Endothelial cell of umbilical vein (primary cell): Measurements from ENCODE around the gene BUD13. TPM values are rescaled to one million over a fixed set of nuclear protein-coding genes. Genes with fewer than 3 reads are reported as not detected.

Source experiments
- BruUV-seq: library from RNA; stranded (reverse); fragments of 400-500 nt; replicated peaks from 2 replicates; lab custom pipeline; 2021; lab: Mats Ljungman, UMichigan
- CTCF ChIA-PET: fragments of 300-600, 350-600 bp; sonication (Branson Sonifier 250); formaldehyde crosslinking; loops from one replicate; lab custom pipeline; 2021; ENCODE audit warnings: antibody characterized with exemption, inconsistent platforms; lab: Charles Lee
- POLR2A ChIA-PET: fragments of 300-600, 350-600 bp; sonication (Branson Sonifier 250); formaldehyde crosslinking; loops from one replicate; lab custom pipeline; 2021; ENCODE audit warnings: antibody characterized with exemption, inconsistent platforms; lab: Charles Lee
- DNase-seq: peaks from one replicate; pipeline ENCODE4 v3.0.0-alpha.2; 2011; ENCODE audit warnings: low read depth, low spot score
- FAIRE-seq: peaks from 2 replicates; lab custom pipeline; 2011; peaks lifted over from hg19 to GRCh38; lab: Jason Lieb, UNC
- H2AFZ ChIP-seq: 2 replicates; pipeline ENCODE4 v1.6.0; 2012; ENCODE audit warnings: low read depth, low read length, control low read depth, inconsistent platforms
- H3K27ac ChIP-seq: 2 replicates; pipeline ENCODE4 v1.5.1; 2011; ENCODE audit warnings: low read depth, mild to moderate bottlenecking, control low read depth, low read length, moderate library complexity; ENCODE audit not compliant: insufficient read depth
- H3K27me3 ChIP-seq, 2 experiments: 2 replicates each; pipeline versions ENCODE4 v1.6.0 to v1.6.1; 2011; ENCODE audit warnings: low read length in 2 of 2, mixed read lengths in 1 of 2; ENCODE audit not compliant: control insufficient read depth in 2 of 2, insufficient read depth in 2 of 2
- H3K36me3 ChIP-seq, 2 experiments: 2 replicates in 1 of 2; 3 replicates in 1 of 2; pipeline ENCODE4 v1.5.1; 2011; ENCODE audit warnings: low read length in 2 of 2, mild to moderate bottlenecking in 1 of 2, moderate library complexity in 1 of 2; ENCODE audit not compliant: control insufficient read depth in 2 of 2, insufficient read depth in 2 of 2; ENCODE audit errors: extremely low read depth in 1 of 2
- H3K4me1 ChIP-seq: 3 replicates; pipeline ENCODE4 v1.5.1; 2011; ENCODE audit warnings: mild to moderate bottlenecking, low read length; ENCODE audit not compliant: control insufficient read depth, insufficient read depth; ENCODE audit errors: extremely low read depth
- H3K4me2 ChIP-seq: 2 replicates; pipeline ENCODE4 v1.6.1; 2011; ENCODE audit warnings: low read length, control low read depth, mixed read lengths; ENCODE audit not compliant: insufficient read depth
- H3K4me3 ChIP-seq, 3 experiments: fragments of 200-600 bp in 1 of 3; sonication (generic), shearing (Covaris generic) in 1 of 3; replicated peaks in 1 of 3; 2 replicates each; pipeline ENCODE4 v1.5.1; 2011 to 2016; ENCODE audit warnings: control low read depth in 3 of 3, low read length in 3 of 3, mild to moderate bottlenecking in 2 of 3, inconsistent platforms in 1 of 3, low read depth in 1 of 3, moderate library complexity in 1 of 3; ENCODE audit not compliant: insufficient read depth in 1 of 3
- H3K79me2 ChIP-seq: 2 replicates; pipeline ENCODE4 v1.6.0; 2012; ENCODE audit warnings: low read length, inconsistent platforms; ENCODE audit not compliant: control insufficient read depth, insufficient read depth
- H3K9ac ChIP-seq: replicated peaks from 2 replicates; pipeline ENCODE3; 2011; ENCODE audit warnings: low read length, control low read depth; ENCODE audit not compliant: insufficient read depth; ENCODE audit errors: extremely low read depth
- H3K9me1 ChIP-seq: replicated peaks from 3 replicates; pipeline ENCODE4 v1.6.0; 2011; ENCODE audit warnings: mild to moderate bottlenecking, low read length; ENCODE audit not compliant: control insufficient read depth, insufficient read depth; ENCODE audit errors: extremely low read depth
- H3K9me3 ChIP-seq: replicated peaks from 2 replicates; pipeline ENCODE4 v1.5.1; 2012; ENCODE audit warnings: low read length, inconsistent platforms; ENCODE audit not compliant: control insufficient read depth, insufficient read depth
- H4K20me1 ChIP-seq: replicated peaks from 2 replicates; pipeline ENCODE3; 2011; ENCODE audit warnings: mild to moderate bottlenecking, low read length; ENCODE audit not compliant: control insufficient read depth, insufficient read depth; ENCODE audit errors: extremely low read depth
- EZH2 ChIP-seq: IDR thresholded peaks from 2 replicates; pipeline ENCODE4 v1.6.1; 2012; ENCODE audit warnings: borderline replicate concordance, low read depth, mild to moderate bottlenecking, moderate library complexity, low read length, inconsistent platforms; ENCODE audit not compliant: severe bottlenecking
- FOS ChIP-seq: IDR thresholded peaks from 2 replicates; pipeline ENCODE4 v1.6.1; 2011; ENCODE audit warnings: mild to moderate bottlenecking, low read length, moderate library complexity, borderline replicate concordance; ENCODE audit not compliant: insufficient read depth
- GATA2 ChIP-seq: IDR thresholded peaks from 2 replicates; pipeline ENCODE4 v1.7.0; 2011; ENCODE audit warnings: low read depth, mild to moderate bottlenecking, moderate library complexity, mixed read lengths, low read length; ENCODE audit not compliant: insufficient read length, insufficient read depth
- JUN ChIP-seq: IDR thresholded peaks from 2 replicates; pipeline ENCODE4 v1.6.1; 2011; ENCODE audit warnings: borderline replicate concordance, low read depth; ENCODE audit not compliant: insufficient read length, insufficient read depth
- MYC ChIP-seq: IDR thresholded peaks from one replicate; pipeline ENCODE4 v1.6.1; 2011; ENCODE audit warnings: mild to moderate bottlenecking, low read depth, low read length
- POLR2A ChIP-seq: IDR thresholded peaks from 2 replicates; pipeline ENCODE4 v1.6.1; 2012; ENCODE audit warnings: low read depth, mild to moderate bottlenecking, control low read depth, low read length
- POLR2AphosphoS5 ChIP-seq: IDR thresholded peaks from 2 replicates; pipeline ENCODE4 v1.6.1; 2012; ENCODE audit warnings: low read depth, mild to moderate bottlenecking, control low read depth, low read length, moderate library complexity; ENCODE audit not compliant: insufficient read depth
- dilution Hi-C: fragments of 300-500 bp; cut with MboI; formaldehyde crosslinking; loops from one replicate; pipeline ENCODE4 v1.15.0; 2019; ENCODE audit warnings: low sequenced_read_pairs; ENCODE audit not compliant: extremely low pct_ligation_motif_present
- intact Hi-C: fragments of 100-400 bp; cut with micrococcal nuclease; formaldehyde crosslinking; loops from one replicate; pipeline ENCODE4 v1.10.0; 2022
- polyA plus RNA-seq, 4 experiments: library from polyadenylated mRNA; depleted of rRNA in 3 of 4; stranded (reverse) in 3 of 4; unstranded in 1 of 4; fragments of >200 nt; gene quantifications; 2 replicates each; pipeline versions ENCODE4 v1.2.1 to v1.2.3, GENCODE V29; 2011 to 2012; ENCODE audit warnings: missing spikeins in 1 of 4
- total RNA-seq: library from RNA; stranded (reverse); gene quantifications from 2 replicates; pipeline ENCODE4 v1.2.3, GENCODE V29; 2021
- TF ChIP-seq, protein P1 (sequence below): IDR thresholded peaks from 2 replicates; pipeline ENCODE4 v1.6.1; 2011; ENCODE audit not compliant: insufficient read depth, insufficient read length
- TF ChIP-seq, protein P2 (sequence below), 2 donors: IDR thresholded peaks; 1 replicate in 1 of 2; 2 replicates in 1 of 2; pipeline ENCODE4 v1.5.1; 2011; ENCODE audit warnings: low read length in 2 of 2, mild to moderate bottlenecking in 2 of 2, moderate library complexity in 2 of 2, control low read depth in 1 of 2, inconsistent platforms in 1 of 2, low read depth in 1 of 2; ENCODE audit not compliant: insufficient read depth in 1 of 2; ENCODE audit errors: extremely low read depth in 1 of 2

The BUD13 gene
- total and polyA plus RNA-seq, 2 donors (not counting 3 experiments of a cell fraction or from before 2014, with no cell fraction given) = 18.8 to 21.8 TPM

DNA sequence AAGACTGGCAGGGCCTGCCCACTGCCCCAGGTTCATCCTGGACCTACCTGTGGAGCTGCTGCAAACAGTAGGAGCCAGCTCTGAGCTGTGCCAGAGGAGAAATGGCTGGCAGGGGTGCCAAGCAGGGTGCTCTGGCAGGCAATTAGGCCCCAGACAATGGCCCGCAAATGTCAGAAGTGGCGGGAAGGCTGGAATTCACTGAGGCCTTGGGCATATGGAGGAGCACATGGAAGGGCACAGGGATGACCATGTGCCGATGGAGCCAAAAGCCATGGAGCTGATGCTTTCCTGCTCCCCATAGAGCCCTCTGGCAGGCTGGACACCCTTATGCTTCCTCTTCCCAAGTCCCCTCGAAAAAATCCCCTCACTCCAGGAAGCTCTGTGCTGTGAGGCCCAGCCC, 62.0 kb downstream of the BUD13 start:
- FAIRE-seq (no peak), DNase-seq (no peak)
- no TSS peak for BruUV-seq
- Histone ChIP-seq H3K4me3 (no peak overlapping the region), H3K9me3 (no peaks in the 10 kb centered on the region), H3K4me2 (no peak overlapping the region), H3K27ac (no peak overlapping the region), H2AFZ (no peak overlapping the region), H4K20me1 (no peaks in the 10 kb centered on the region), H3K9ac (no peak overlapping the region), H3K4me1 (no peaks in the 10 kb centered on the region), H3K9me1 (no peaks in the 10 kb centered on the region), H3K36me3 (no peaks in the 10 kb centered on the region), H3K27me3 (peaks cover 3 to 11% of the 10 kb centered on the region in 2 experiments), H3K79me2 (no peaks in the 10 kb centered on the region)
- no peak for TF ChIP-seq EZH2
- no peak for TF ChIP-seq FOS
- no peak for TF ChIP-seq POLR2A
- no peak for TF ChIP-seq JUN
- TF ChIP-seq MYC = no peak
- TF ChIP-seq, protein P1, sequence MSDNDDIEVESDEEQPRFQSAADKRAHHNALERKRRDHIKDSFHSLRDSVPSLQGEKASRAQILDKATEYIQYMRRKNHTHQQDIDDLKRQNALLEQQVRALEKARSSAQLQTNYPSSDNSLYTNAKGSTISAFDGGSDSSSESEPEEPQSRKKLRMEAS = no peak
- no peak for TF ChIP-seq POLR2AphosphoS5
- TF ChIP-seq, protein P2, sequence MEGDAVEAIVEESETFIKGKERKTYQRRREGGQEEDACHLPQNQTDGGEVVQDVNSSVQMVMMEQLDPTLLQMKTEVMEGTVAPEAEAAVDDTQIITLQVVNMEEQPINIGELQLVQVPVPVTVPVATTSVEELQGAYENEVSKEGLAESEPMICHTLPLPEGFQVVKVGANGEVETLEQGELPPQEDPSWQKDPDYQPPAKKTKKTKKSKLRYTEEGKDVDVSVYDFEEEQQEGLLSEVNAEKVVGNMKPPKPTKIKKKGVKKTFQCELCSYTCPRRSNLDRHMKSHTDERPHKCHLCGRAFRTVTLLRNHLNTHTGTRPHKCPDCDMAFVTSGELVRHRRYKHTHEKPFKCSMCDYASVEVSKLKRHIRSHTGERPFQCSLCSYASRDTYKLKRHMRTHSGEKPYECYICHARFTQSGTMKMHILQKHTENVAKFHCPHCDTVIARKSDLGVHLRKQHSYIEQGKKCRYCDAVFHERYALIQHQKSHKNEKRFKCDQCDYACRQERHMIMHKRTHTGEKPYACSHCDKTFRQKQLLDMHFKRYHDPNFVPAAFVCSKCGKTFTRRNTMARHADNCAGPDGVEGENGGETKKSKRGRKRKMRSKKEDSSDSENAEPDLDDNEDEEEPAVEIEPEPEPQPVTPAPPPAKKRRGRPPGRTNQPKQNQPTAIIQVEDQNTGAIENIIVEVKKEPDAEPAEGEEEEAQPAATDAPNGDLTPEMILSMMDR (IDR thresholded peaks at IDR 0.05; ENCODE audit: extremely low read depth in 1 of 2, insufficient read depth in 1 of 2, low read depth in 1 of 2, low read length in 2 of 2) = no peak
- no peak for TF ChIP-seq GATA2
- dilution Hi-C loops (no loop called here), intact Hi-C loops (no loop called here)
- ChIA-PET CTCF (interaction anchor here (0.7 kb wide), 1 partner anchor 19 kb away, joined by 3 read pairs; no protein-coding TSS in a partner anchor), POLR2A (no interaction called here)
